HG03575 (cell line): ENCODE measurements around the gene PPARA.
"Not testable (repeated sequence)": the region's sequence is repeated elsewhere in the genome, so short reads cannot be mapped to it uniquely, and the experiment has no call there.

Experiments used
- ATAC-seq: cut with Tn5 transposase; IDR thresholded peaks from one replicate; pipeline ENCODE4 v1.9.1; 2021; ENCODE audit not compliant: unreplicated experiment, insufficient number of reproducible peaks, low FRiP score; ENCODE audit errors: extremely low read depth

Gene PPARA

DNA sequence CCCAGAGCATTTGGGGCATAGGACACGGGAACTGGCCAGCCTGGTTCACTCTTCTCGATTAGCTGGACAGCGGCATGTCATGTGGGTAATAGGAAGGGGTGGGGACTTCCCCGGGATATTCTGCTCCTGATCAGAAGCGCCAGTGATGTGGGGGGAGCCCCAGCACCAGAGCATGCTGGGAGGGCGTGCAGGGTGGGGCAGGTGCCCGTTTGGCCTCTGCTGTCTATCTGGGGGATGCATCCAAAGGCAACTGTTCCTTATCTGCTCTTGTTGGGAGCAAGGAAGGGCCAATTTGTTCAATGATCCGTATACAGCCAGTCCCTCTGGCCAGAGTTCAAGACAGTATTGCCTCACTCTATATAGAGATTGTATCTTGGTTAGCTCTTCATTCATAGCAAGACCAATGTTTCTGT lies 43.6 kb downstream of the PPARA start:
- no peak for ATAC-seq

DNA sequence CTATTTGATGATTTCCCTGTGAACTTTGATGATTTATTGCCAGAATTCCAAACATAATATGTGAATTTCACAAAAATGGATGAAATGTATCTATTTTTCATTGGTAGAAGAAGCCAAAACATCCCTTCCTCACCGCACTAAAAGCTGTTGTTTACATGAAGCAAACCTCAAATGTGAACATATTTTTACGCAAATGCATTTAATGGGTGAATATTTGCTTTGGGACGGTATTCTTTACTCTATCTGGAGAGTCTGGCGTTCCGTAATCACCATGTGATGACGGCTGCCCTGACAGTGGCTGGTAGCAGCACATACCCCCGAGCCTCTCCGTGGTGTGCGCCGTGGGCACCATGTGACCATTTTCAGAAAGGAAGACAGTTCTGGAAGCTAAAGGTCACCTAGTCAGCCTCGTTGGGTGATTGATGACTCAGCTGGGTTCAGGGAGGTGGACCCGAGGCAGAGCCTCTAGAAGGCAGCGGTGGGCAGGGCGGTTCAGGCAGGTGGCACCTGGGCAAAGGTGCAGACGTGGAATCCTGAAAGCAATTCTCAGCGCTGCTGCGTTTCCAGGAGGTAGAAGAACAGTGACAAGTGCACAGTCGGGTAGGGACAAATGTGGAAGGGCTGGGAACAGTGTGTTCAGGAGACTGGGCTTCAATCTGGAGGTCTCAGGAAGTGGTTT lies 45.3 kb downstream of the PPARA start:
- no peak for ATAC-seq

DNA sequence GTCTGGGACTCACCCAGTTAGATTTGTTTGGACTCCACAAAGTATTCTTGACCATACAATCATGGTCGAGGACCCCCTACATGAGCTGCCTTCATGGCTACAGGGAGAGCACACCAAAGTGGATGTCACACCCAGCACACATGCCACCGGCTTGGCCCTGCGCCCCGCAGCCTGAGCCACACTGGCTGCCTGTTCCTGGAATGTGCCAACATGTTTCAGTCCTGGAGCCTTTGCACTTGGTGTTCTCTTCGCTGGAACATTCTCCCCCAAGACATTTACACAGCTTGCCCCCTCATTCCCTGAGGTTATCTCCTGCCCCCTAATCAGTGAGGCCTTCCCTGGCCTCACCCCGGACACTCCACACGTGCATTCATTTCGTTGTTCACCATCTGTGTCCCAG lies 46.0 kb downstream of the PPARA start:
- no peak for ATAC-seq

DNA sequence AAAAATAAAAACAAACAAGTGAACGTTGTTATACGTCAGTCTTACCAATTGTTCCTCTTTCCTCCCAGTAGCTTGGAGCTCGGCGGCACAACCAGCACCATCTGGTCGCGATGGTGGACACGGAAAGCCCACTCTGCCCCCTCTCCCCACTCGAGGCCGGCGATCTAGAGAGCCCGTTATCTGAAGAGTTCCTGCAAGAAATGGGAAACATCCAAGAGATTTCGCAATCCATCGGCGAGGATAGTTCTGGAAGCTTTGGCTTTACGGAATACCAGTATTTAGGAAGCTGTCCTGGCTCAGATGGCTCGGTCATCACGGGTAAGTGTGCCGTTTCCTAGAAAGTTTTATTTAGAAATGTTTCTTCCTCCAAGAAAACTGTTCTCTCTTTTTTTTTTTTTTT lies 47.9 kb downstream of the PPARA start:
- no peak for ATAC-seq

DNA sequence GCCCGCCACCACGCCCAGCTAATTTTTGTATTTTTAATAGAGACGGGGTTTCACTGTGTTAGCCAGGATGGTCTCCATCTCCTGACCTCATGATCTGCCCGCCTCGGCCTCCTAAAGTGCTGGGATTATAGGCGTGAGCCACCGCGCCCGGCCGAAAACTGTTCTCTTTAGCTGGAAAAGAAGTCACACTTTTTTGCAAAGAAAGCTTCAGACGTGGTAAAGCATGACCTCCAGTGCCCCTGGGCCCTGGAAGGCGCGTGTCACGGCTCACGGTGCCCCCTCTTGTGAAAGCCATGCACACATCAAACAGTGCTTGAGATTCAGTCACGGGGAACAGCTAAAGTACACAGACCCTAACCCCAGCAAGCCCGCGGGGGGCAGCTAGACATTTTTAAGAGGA lies 48.5 kb downstream of the PPARA start:
- ATAC-seq, result not testable (repeated sequence)

- no peak for ATAC-seq
These were observed 50.9 kb downstream of the PPARA start for GRCh38 chr22:46201059-46201757.

DNA sequence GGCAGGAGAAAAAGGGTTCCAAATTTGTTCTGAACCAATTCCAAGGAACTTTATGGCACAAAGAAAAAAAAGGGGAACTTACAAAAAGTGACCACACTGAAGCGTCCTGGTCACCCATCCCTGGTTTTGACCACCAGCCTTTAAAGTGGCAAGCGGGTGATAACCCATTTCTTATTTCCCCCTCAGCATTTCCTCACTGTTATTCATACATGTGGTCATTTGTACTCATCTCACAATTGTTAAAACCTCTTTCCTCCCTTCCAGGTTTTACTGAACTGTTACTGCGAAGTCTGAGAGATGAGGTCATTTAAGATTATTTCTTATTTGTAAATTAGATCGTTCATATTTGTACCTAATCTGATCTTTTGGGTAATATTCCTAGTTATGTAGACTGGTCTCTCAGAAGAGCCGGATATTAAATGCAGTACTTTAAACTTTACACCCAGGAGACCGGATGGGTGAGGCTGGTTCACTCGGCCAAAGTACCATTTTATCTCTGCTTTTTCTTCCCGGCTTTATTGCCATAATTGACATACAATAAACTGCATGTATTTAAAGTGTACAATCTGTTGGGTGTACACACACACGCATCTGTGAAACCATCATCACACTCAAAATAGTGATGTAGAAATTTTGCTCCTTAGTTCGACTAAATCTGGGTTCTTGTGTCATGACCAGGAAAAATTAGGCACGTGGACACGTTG lies 52.7 kb downstream of the PPARA start:
- ATAC-seq, result no peak

DNA sequence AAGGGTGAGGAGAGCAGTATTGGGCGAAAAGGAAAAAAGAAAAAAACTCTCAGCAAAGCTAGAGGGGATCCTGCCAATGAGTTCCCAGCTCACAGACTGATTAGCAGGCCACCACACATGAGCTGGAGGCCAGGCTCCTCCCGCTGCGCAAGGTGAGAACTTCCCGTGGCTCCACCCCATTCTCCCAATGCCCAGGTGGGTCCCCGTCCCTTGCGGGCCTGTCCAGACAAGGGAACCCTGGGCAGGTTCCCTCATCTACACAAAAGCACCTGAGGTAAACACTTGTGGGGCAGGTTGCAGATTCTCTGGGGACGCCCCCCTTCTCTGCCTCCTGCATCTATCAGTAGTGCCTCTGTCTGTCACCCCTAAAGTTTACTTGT lies 53.3 kb downstream of the PPARA start:
- no peak for ATAC-seq

- ATAC-seq, result no peak
These were observed 58.9 kb downstream of the PPARA start for GRCh38 chr22:46209262-46209661.

- ATAC-seq, result no peak
These were observed 61.9 kb downstream of the PPARA start for GRCh38 chr22:46212195-46212594.

GRCh38 chr22:46213052-46213451 lies 62.7 kb downstream of the PPARA start:
- no peak for ATAC-seq

GRCh38 chr22:46214149-46214548 lies 63.8 kb downstream of the PPARA start:
- ATAC-seq, result no peak

DNA sequence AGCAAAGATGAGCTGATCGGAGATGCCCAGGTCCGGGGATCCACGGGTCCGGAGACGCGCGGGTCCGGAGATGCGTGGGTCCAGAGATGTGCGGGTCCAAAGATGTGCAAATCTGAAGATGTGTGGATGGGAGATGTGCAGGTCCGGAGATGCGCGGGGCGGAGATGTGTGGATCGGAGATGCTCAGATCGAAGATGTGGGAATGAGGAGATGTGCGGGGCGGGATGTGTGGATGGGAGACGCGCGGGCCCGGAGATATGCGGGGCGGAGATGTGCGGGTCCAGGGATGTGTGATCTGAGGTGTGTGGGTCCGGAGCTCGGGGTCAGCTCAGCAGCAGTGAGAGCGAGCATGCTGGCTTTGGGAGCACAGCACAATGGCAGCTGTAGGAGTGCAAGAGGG lies 64.3 kb downstream of the PPARA start:
- ATAC-seq, result no peak

GRCh38 chr22:46219636-46220035 lies 69.3 kb downstream of the PPARA start:
- no peak for ATAC-seq

DNA sequence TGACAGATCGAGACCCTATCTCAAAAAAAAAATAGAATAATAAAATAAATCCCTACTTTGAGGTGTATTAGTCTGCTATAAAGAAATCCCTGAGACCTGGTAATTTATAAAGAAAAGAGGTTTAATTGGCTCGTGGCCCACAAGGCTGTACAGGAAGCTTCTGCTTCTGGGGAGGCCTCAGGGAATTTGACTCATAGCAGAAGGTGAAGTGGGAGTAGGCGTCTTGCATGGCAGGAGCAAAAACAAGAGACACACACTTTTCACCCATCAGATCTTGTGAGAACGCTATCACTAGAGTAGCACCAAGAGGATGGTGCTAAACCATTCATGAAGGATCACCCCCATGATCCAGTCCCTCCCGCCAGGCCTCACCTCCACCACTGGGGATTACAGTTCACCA lies 70.6 kb downstream of the PPARA start:
- no peak for ATAC-seq

DNA sequence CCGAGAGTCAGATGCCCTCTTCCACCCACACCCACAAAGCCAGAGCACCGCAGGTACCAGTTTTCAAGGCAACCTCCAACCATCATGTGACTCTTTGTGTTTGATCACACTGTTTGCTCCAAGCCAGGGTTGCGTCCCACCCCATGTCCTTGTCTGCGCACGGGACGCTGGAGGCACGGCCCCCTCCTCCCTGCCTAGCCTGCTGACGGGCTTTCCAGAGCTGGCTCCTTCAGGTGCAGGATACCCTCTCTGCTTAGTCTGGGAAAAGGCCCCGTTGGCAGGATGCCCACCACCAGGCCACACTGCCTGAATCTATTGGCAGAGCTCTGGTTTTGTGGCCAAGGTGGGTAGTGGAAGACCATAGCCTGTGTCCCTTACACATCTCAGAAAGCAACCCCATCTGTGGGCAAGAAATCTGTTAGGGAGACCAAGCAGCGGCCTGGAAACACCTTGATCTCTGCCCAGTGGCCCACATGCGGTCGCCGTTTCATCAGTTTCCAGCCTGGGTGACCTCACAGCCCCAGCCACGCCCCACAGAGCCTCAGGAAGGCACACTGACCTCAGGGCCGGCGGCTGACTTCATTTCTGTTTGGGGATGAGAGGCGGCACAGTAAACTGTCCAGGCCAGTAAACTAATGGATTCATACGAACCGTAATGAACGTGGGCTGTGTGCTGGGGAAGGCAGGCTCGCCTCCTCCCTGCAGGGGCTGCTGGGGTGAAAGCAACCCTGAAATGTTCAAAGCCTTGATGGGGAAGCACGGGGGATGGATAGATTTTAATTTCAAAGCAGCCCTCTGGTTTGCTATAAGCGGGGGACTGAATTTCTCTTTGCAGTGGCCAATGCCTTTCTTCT lies 73.9 kb downstream of the PPARA start:
- ATAC-seq, result no peak

- no peak for ATAC-seq
These were observed 74.6 kb downstream of the PPARA start for GRCh38 chr22:46224898-46225290.

DNA sequence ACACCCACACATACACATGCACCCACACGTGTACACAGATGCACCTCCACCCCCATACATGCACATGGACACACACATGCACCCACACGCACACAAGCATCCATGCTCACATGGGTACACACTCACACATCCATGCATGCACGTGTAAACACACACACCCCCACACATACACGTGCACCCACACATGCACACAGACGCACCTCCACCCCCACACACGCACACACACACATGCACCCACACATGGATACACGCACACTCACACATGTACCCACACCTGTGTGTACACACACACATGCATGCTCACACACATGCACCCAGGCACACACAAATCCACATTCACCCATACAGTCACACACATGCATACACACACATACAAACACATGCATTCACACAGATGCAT lies 75.3 kb downstream of the PPARA start:
- no peak for ATAC-seq

- ATAC-seq, result no peak
These were observed 76.3 kb downstream of the PPARA start for GRCh38 chr22:46226577-46226976.
